DOHH2 (cell line): ENCODE results near the gene ZNF74.

ENCODE experiments used
- EZH2phosphoT487 ChIP-seq: fragments of 200-600 bp; sonication (generic); IDR thresholded peaks from 2 replicates; pipeline ENCODE4 v1.6.1; 2017; ENCODE audit warnings: borderline replicate concordance, mild to moderate bottlenecking, antibody characterized with exemption, low read length, moderate library complexity, mixed read lengths
- TF ChIP-seq, protein P1 (sequence below): fragments of 200-600 bp; sonication (generic); IDR thresholded peaks from one replicate; pipeline ENCODE4 v1.5.1; 2014; ENCODE audit warnings: antibody characterized with exemption, mild to moderate bottlenecking, low read depth, low read length; ENCODE audit not compliant: poor library complexity, severe bottlenecking

DNA sequence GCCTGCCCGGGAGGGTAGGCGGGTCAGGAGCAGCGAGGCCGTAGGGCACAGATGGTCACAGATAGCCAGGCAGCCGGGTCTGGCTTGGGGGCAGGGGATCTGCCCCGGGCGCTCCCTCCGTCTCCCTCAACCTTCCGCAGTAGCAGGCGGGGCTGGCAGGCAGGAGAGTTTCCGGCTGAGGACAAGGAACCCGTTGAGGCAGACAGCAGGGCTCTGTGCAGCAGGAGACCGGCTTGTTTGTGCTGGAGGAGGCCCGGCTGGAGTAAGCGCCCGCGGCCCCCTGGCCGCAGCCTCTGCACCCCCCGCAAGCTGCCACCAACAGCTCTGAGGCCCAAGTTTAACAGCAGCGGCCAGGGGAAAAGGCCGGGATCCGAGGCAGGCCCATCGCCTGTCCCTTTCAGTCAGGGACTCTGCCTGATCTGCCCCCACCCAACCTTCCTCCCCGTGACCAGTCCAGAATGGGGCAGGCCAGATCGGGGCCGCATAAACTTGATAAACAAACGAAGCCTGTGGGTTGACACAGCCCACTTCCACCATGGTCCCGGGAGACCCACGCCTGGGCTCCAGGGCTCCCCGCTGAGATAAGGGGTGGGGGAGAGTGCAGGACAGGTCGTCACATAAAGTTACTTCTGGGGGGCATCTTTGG, 30.1 kb downstream of the ZNF74 start:
- no peak for TF ChIP-seq EZH2phosphoT487
- TF ChIP-seq, protein P1, sequence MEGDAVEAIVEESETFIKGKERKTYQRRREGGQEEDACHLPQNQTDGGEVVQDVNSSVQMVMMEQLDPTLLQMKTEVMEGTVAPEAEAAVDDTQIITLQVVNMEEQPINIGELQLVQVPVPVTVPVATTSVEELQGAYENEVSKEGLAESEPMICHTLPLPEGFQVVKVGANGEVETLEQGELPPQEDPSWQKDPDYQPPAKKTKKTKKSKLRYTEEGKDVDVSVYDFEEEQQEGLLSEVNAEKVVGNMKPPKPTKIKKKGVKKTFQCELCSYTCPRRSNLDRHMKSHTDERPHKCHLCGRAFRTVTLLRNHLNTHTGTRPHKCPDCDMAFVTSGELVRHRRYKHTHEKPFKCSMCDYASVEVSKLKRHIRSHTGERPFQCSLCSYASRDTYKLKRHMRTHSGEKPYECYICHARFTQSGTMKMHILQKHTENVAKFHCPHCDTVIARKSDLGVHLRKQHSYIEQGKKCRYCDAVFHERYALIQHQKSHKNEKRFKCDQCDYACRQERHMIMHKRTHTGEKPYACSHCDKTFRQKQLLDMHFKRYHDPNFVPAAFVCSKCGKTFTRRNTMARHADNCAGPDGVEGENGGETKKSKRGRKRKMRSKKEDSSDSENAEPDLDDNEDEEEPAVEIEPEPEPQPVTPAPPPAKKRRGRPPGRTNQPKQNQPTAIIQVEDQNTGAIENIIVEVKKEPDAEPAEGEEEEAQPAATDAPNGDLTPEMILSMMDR = no peak
